ENCODE measurements around the gene SPG11. TPM values are rescaled to one million over a fixed set of nuclear protein-coding genes. Genes with fewer than 3 reads are reported as not detected.
"Not testable (repeated sequence)": the region's sequence is repeated elsewhere in the genome, so short reads cannot be mapped to it uniquely, and the experiment has no call there.

Gene SPG11
- total and polyA plus RNA-seq, 10 of the 15 experiments (the other 5 are each of a cell fraction or from before 2014, with no cell fraction given): 22.1 to 85.1 (median 47.2) TPM

- TF ChIP-seq ATF3 (IDR thresholded peaks at IDR 0.05; ENCODE audit: borderline replicate concordance, extremely low read depth, low read depth, low read length): no peak
Measured at GRCh38 chr15:44692659-44693058, 29.2 kb upstream of the SPG11 start (continued).

- H3K4me2 ChIP-seq (ENCODE audit: control insufficient read depth, insufficient read depth); in situ Hi-C loops (cut with MboI); ATAC-seq; H3K36me3 ChIP-seq (ENCODE audit: control insufficient read depth in 2 of 2, insufficient read depth in 2 of 2, low read length in 1 of 2); H3K27ac ChIP-seq (ENCODE audit: control insufficient read depth, insufficient read depth); H3K9me3 ChIP-seq (replicated peaks; ENCODE audit: control insufficient read depth, insufficient read depth, low read length); intact Hi-C loops (cut with micrococcal nuclease; ENCODE audit: unreplicated experiment); H3K9ac ChIP-seq (ENCODE audit: control insufficient read depth, insufficient read depth, low read length); DNase-seq (ENCODE audit: low read depth, low spot score); H3K27me3 ChIP-seq (replicated peaks in 1 of 2; ENCODE audit: control insufficient read depth in 2 of 2, insufficient read depth in 2 of 2, low read length in 1 of 2); RAD21 ChIA-PET (ENCODE audit: unreplicated experiment); FAIRE-seq; H3K79me2 ChIP-seq (ENCODE audit: control insufficient read depth, insufficient read depth, low read length); BruUV-seq (replicated peaks); H2AFZ ChIP-seq (ENCODE audit: control insufficient read depth, low read depth, low read length); H3K4me1 ChIP-seq (ENCODE audit: control insufficient read depth, insufficient read depth, low read length); H4K20me1 ChIP-seq (ENCODE audit: control insufficient read depth, insufficient read depth); H3K4me3 ChIP-seq: not testable (repeated sequence)
- ChIA-PET CTCF (interaction anchor here (1.1 to 2.5 kb wide), 3 partner anchors 8 to 20 kb away, joined by 4 to 12 read pairs (median 4); partner anchors contain the start of genes B2M and PATL2), SMC1A (ENCODE audit: uncharacterized antibody, unreplicated experiment) (interaction anchor here (0.7 to 1.0 kb wide), 2 partner anchors 27 to 47 kb away, joined by 3 read pairs; partner anchors contain the start of gene SPG11), POLR2A (interaction anchor here (0.6 kb wide), 1 partner anchor 460 kb away, joined by 3 read pairs; no protein-coding TSS in a partner anchor)
- 0% methylated on average over 1 of the region's 1 CpG for WGBS (ENCODE audit: insufficient coverage, insufficient replicate concordance, low lambda C conversion rate, missing lambda C conversion rate)
Measured at GRCh38 chr15:44690245-44690644, 26.8 kb upstream of the SPG11 start.

- RAD21 ChIA-PET (ENCODE audit: unreplicated experiment); H3K27me3 ChIP-seq (replicated peaks in 1 of 2; ENCODE audit: control insufficient read depth in 2 of 2, insufficient read depth in 2 of 2, low read length in 1 of 2); FAIRE-seq; H3K4me2 ChIP-seq (ENCODE audit: control insufficient read depth, insufficient read depth); H2AFZ ChIP-seq (ENCODE audit: control insufficient read depth, low read depth, low read length); H3K4me1 ChIP-seq (ENCODE audit: control insufficient read depth, insufficient read depth, low read length); H3K4me3 ChIP-seq; ATAC-seq; H3K36me3 ChIP-seq (ENCODE audit: control insufficient read depth in 2 of 2, insufficient read depth in 2 of 2, low read length in 1 of 2); H3K27ac ChIP-seq (ENCODE audit: control insufficient read depth, insufficient read depth); intact Hi-C loops (cut with micrococcal nuclease; ENCODE audit: unreplicated experiment); H3K9ac ChIP-seq (ENCODE audit: control insufficient read depth, insufficient read depth, low read length); H3K9me3 ChIP-seq (replicated peaks; ENCODE audit: control insufficient read depth, insufficient read depth, low read length); DNase-seq (ENCODE audit: low read depth, low spot score); H3K79me2 ChIP-seq (ENCODE audit: control insufficient read depth, insufficient read depth, low read length); in situ Hi-C loops (cut with MboI); POLR2A ChIA-PET; H4K20me1 ChIP-seq (ENCODE audit: control insufficient read depth, insufficient read depth); SMC1A ChIA-PET (ENCODE audit: uncharacterized antibody, unreplicated experiment); BruUV-seq (replicated peaks): not testable (repeated sequence)
- 92% methylated on average over 2 of the region's 2 CpGs for WGBS (ENCODE audit: insufficient coverage, insufficient replicate concordance, low lambda C conversion rate, missing lambda C conversion rate)
- CTCF ChIA-PET: interaction anchor here (1.6 kb wide), 1 partner anchor 9 kb away, joined by 4 read pairs; no protein-coding TSS in a partner anchor
Measured at GRCh38 chr15:44689318-44689717, 25.9 kb upstream of the SPG11 start.
